HG03432 (cell line): ENCODE data around the gene NDUFAF5.

Experiments
- ATAC-seq: cut with Tn5 transposase; IDR thresholded peaks from one replicate; pipeline ENCODE4 v1.9.1; 2021; ENCODE audit warnings: mild to moderate bottlenecking, moderate library complexity; ENCODE audit not compliant: unreplicated experiment

NDUFAF5 gene

GRCh38 chr20:13777171-13777601 lies 7.6 kb upstream of the NDUFAF5 start:
- ATAC-seq, result no peak

DNA sequence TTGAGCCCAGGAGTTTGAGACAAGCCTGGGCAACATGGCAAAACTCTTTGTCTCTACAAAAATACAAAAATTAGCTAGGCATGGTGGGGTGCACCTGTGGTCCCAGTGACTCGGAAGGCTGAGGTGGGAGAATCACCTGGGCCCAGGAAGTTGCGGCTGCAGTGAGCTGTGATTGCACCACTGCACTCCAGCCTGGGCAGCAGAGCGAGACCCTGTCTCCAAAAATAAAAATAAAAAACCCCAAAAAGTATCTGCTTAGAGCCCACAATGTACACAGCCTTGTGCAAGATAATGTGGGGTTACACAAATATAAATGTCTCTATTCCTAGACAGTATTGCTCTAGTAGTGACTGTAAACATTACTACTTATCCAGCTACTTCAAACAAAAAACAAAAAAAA lies 6.0 kb upstream of the NDUFAF5 start:
- peak; percentile 61 for ATAC-seq

DNA sequence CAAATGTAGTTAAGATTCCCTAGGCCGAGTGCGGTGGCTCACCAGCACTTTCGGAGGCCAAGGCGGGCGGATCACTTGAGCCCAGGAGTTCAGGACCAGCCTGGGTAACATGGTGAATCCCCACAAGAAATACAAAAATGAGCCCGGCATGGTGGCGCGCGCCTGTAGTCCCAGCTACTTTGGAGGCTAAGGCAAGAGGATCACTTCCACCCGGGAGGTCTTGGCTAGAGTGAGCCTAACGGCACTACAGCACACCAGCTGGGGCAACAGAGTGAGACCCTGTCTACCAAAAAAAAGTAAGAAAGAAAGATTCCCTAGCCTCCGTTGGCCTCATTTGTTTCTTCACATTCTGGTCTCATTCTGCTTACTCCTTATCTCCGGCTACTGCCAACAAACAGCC lies 1.3 kb upstream of the NDUFAF5 start:
- ATAC-seq, result no peak

DNA sequence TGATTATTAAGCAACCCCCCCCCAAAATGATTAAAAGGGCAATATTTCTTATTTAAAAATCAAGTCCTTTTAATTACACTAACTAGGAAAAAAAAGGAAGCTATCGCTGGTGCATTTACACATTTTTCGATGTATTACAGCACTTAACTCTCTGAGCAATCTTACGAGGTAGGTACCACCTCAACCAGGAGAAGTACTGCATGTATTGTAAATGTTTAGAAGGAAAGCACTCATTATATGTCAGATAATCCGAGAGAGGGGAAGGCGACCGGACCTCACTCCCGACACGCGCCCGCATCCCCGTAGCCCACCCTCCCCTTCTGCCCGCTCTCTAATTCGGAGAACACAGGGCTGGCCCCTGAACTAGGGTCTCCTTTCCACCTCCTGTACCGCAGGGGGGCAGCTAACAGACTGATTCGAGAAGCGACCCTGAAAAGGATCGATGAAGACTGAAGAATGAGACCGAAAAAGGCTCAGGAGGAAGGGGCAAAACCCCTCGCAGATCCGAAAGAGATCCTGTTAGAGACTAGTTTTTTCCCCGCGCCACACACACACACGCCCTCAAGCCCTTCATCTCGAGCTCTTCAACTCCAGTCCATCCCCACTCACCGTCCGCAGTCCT lies 446 bp upstream of the NDUFAF5 start:
- peak; percentile 7 for ATAC-seq

DNA sequence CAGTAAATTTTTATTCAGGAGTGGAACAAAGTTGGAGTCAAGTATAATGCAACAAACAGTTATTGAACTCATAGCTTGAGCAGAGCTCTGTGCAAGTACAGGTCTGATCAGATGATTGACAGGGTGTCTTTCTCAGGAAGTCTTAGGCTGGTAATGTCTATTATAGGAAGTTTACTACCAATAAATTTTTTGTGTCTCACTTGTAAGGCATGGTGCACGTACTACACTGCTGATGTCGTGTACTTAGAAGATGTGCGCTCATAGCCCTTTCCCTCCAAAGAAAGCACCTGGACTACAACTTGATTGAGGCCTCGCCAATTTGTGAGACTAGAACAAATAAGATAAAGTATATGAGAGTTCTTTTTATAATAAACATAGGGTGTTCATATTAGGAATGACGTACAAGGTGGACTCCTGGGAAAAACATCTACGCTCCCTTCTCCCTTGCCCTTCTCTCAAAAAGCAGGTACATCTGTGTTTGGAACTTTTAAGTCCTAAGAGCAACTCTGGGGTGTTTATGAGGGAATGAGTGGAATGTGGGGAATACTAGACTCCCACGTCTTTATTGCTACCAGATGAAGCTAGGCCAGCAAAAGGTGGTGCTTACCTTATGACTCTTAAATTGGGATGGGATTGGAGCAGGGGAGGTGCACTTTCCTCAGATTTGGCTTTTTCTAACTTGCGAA lies 1.5 kb downstream of the NDUFAF5 start:
- no peak for ATAC-seq

DNA sequence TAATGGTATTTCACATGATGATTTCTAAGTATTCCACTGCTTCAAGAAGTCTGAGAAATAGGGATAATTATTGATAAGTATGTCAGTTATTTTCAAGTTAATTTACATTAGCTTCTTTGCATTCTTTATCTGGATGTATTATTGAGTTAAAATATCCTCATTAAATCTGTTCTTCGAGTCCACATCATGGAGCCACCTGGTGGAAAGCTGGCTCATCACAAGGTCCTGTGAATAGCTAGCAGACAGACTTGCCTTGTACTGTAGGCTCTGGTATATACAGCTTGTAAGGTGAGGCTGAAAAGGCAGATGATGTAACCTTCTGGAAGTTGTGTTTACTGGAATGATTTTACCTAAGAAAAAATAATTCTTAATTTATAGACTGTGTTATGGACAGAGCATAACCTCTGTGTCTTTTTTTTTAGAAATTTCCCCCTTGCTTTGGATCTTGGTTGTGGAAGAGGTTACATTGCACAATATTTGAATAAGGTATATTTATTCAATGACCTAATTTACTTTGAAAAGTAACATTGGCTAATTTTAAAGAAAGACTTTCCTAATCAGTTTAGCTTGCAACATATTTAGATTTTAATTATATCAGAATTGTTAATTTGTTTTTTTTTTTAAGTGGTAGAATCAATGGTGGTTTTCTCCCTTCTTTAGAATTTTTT lies 3.5 kb downstream of the NDUFAF5 start:
- ATAC-seq, result peak; percentile 28

DNA sequence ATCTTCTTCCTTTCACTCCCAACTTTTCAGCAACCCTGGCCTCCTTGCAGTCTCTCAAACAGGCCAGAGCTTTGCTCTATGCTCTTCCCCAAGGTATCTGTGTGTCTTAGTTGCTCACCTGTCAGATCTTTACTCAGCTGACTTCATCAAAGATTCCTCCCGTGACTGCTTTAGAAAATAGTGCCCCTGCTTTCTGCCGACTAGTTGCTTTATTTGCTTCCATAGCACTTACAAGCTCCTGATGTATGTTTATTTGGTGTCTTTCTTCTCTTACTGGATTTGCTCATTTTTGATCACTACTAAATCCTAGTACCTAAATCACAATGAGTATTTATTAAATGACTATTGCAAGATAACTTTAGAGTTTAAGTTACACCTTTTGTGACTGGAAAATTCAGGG lies 5.9 kb downstream of the NDUFAF5 start:
- no peak for ATAC-seq

DNA sequence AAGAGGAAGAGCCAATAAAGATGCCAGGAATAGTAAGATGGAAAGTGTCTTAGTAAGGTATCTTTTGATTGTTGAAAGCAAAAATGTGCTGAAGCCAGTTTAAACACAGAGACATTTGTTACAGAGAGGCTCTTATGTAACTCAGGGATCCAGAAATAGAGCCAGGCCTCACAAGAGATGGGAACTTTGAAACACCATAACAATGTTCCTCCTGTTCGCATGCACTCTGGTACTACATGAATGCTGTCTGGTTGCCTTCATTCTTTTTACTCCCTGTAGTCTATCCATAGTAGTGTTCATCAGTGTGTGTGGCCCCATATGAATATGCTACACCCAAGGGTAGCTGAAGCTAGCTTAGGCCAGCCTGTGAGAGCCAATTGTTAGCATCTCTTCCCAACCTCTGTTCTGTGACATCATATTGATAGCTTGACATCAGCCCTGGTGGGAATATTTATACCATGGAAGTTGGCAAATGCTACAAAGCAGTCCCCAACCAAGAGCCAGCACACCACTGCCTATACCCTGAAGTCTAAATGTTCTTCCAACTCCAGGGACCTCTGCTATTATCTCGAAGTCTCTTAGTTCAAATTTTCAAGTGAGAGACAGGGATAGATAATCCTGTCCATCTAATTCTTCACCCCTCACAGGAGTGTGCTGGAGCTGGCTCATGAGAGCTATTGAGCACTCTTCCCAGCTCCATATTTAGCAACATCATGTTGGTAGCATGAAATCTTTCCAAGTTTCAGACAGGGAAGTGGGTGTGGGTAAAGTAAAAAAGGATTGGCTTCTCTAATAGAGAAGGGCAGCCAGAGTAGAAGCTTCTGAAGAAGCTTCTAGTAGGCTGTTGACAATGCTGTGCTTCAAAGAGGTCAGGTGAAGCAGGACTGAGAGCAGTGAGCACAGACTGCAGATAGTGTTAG lies 7.0 kb downstream of the NDUFAF5 start:
- no peak for ATAC-seq

DNA sequence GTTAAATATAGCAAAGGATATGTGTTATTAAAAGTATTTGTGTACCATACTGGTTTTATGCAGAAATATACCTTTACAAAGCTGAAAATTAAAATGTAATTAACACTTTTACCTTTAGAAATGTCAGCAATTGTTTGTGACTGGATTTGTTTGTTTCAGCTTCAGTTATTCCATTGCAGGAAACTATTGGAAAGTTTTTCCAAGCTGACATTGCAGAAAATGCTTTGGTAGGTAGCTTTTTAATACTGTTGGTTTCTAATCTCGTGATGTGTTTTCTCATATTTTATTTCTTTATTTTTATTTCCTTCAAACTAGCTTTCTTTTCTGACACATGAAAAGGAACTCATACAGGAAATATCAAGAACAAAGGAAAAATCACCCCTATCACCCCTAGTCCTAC lies 8.2 kb downstream of the NDUFAF5 start:
- ATAC-seq, result no peak

DNA sequence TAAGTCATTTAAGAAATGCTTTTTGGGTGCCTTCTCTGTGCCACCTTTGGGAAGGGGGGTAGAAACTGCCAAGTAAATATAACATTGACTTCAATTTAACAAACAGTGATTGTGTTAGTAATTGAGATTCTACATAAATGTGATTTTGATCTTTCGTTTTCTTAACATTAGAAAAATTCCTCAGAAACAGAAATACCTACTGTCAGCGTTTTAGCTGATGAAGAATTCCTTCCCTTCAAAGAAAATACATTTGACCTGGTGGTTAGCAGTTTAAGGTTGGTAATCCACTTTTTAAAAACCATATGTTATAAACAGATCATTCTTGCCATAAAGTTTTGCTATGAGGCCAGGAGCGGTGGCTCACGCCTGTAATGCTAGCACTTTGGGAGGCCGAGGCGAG lies 9.8 kb downstream of the NDUFAF5 start:
- no peak for ATAC-seq

- no peak for ATAC-seq
Measured at GRCh38 chr20:13799040-13799439, 14.2 kb downstream of the NDUFAF5 start.

DNA sequence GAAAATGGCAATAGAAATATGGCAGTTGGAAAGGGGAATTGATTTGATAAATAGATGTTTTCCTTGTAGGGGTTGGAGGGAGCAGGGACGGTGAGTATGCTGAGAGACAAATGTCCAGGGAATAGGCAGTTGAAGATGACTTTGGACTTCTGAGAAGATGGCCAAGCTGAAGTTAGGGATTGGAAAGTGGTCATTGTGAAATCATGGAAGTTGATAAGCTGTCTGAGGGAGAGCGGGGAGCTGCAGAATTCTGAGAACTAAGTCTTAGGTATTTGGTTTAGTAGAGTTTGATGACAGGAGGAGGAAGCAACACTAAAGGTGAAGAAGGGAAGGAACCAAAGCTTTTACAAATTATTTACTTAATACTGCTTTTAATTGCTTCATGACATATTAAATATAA lies 15.1 kb downstream of the NDUFAF5 start:
- no peak for ATAC-seq

- ATAC-seq, result no peak
Measured at GRCh38 chr20:13800728-13801134, 15.9 kb downstream of the NDUFAF5 start.

DNA sequence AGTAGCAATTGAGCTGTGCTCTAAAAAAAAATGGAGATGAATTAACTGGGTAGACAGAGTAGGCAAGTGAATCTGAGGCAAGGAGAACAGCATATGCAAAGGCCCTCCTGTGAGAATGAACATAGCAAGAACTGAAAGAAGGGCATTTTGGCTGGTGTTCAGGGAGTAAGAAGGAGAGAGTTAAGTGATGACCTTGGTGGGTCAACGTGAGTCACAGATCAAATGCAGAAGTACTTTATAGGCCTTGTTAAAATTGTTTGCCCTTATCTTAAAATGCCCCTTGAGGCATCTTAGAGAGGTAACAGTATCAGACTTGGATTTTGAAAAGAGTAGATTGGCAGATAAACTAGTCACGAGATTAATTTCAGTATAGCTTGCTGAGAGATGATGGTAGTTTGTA lies 24.5 kb downstream of the NDUFAF5 start:
- ATAC-seq, result no peak

DNA sequence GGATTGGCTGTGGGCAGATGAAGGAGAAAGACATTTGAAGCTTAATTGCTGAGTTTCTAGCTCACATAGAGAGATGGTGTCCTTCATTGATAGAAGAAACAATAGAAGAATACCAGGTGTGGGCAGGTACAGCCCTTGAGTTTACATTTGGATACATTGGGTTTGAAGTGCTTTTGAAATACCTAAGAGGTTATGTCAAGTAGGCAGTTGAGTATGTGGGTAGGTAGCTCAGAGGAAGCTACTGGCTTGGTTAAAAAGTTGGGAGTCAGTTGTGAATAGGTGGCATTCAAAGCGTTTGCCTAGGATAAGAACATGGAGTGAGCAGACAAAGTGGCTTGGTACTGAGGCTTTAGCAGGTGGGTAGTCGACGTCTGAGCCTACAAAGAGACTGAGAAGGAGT lies 25.0 kb downstream of the NDUFAF5 start:
- ATAC-seq, result no peak

- no peak for ATAC-seq
Measured at GRCh38 chr20:13810446-13810845, 25.6 kb downstream of the NDUFAF5 start.

DNA sequence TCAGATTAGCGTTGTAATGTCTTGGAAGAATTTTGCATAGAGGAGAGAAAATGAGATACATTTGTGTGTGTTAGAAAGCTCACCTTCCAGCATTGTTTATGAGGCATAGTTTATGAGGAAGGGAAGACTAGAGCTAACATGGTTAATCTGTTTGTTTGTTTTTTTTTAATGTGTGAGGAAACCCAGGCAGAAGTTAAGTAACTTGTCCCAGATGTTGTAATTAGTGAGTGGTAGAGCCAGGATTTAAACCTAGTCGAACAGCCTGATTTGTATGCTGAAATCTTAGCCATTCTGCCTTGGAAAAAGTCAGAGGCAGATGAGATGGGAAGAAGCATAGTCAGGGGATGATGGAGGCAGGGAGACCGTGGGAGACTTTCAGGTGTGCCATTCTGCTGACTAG lies 29.1 kb downstream of the NDUFAF5 start:
- no peak for ATAC-seq

DNA sequence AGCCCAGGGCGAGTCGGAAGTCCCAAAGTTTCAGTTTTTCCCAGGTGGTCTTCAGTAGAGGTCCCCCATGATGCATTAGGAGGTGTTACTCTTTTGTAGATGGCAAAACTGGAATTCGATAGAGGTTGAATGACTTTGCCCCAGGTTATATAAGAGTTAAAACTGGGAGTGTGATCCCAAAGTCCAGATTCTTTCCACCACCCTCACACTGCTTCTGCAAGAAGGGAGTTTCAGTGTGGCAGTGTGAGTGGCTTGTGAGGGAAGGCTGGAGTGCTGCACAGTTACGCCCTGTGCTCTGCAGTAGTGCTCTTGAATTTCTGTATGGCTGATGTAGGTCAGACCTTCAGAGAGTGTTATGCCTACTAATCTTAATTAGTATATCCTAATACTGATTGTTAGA lies 29.8 kb downstream of the NDUFAF5 start:
- ATAC-seq, result no peak

DNA sequence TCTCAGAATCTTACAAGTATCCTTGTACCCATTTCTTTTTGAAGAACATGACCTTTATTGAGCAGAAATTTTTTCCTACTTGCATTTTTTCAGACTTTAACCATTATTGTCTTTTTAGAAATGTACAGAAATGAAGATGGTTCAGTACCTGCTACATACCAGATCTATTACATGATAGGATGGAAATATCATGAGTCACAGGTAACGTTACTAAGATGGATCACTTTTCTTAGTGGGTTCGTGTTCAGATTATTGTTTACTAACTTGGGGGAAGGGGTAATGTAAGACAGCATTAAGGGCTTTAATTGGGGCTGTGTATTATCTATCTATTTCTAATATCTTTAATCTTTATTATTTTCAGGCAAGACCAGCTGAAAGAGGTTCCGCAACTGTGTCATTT lies 31.9 kb downstream of the NDUFAF5 start:
- ATAC-seq, result no peak

GRCh38 chr20:13817342-13817741 lies 32.5 kb downstream of the NDUFAF5 start:
- ATAC-seq, result no peak
